Karpas-422 (cell line): ENCODE data around the gene TRIM46. TPM values are rescaled to one million over a fixed set of nuclear protein-coding genes. Genes with fewer than 3 reads are reported as not detected.
A peak's percentile ranks its signal among the peaks of the same experiment; 100 is the strongest.
"Not testable (repeated sequence)": the region's sequence is repeated elsewhere in the genome, so short reads cannot be mapped to it uniquely, and the experiment has no call there.

Experiments used
- DNase-seq: peaks from one replicate; pipeline ENCODE4 v3.0.0-alpha.2; 2015
- H2AFZ ChIP-seq: fragments of 200-600 bp; sonication (generic); 2 replicates; pipeline ENCODE4 v1.6.1; 2014; ENCODE audit warnings: antibody characterized with exemption, low read length, mixed read lengths
- H3K27ac ChIP-seq: fragments of 200-600 bp; sonication (generic); 2 replicates; pipeline ENCODE4 v1.5.1; 2014; ENCODE audit warnings: mild to moderate bottlenecking, low read length, moderate library complexity
- H3K27me3 ChIP-seq: fragments of 200-600 bp; sonication (generic); 2 replicates; pipeline ENCODE4 v1.6.1; 2014; ENCODE audit warnings: low read length, mixed read lengths
- H3K36me3 ChIP-seq: fragments of 200-600 bp; sonication (generic); 2 replicates; pipeline ENCODE4 v1.6.1; 2014; ENCODE audit warnings: low read length, mixed read lengths; ENCODE audit not compliant: insufficient read depth
- H3K4me1 ChIP-seq: fragments of 200-600 bp; sonication (generic); 2 replicates; pipeline ENCODE4 v1.6.1; 2014; ENCODE audit warnings: mild to moderate bottlenecking, low read length, mixed read lengths
- H3K4me2 ChIP-seq: fragments of 200-600 bp; sonication (generic); 2 replicates; pipeline ENCODE4 v1.6.1; 2014; ENCODE audit warnings: low read length, low read depth, mild to moderate bottlenecking; ENCODE audit not compliant: poor library complexity, severe bottlenecking
- H3K4me3 ChIP-seq: fragments of 200-600 bp; sonication (generic); 2 replicates; pipeline ENCODE4 v1.5.1; 2014; ENCODE audit warnings: mild to moderate bottlenecking, antibody characterized with exemption, low read length, mixed read lengths
- H3K79me2 ChIP-seq: fragments of 200-600 bp; sonication (generic); 2 replicates; pipeline ENCODE4 v1.6.1; 2014; ENCODE audit warnings: mild to moderate bottlenecking, low read length, mixed read lengths
- H3K9ac ChIP-seq: fragments of 200-600 bp; sonication (generic); 2 replicates; pipeline ENCODE4 v1.6.0; 2014; ENCODE audit warnings: low read length
- H3K9me2 ChIP-seq: fragments of 200-600 bp; sonication (generic), shearing (Covaris generic); replicated peaks from 2 replicates; pipeline ENCODE4 v1.6.0; 2014; ENCODE audit warnings: mild to moderate bottlenecking, low read length, moderate library complexity; ENCODE audit not compliant: insufficient read depth
- H3K9me3 ChIP-seq: fragments of 300-700, 200-600 bp; sonication (generic); 2 replicates; pipeline ENCODE4 v1.6.1; 2014; ENCODE audit warnings: low read length, mixed read lengths
- H4K20me1 ChIP-seq: fragments of 200-600 bp; sonication (generic); 2 replicates; pipeline ENCODE4 v1.6.1; 2014; ENCODE audit warnings: mild to moderate bottlenecking, antibody characterized with exemption, low read length, low read depth; ENCODE audit not compliant: insufficient read depth
- total RNA-seq: library from RNA; depleted of rRNA; stranded (reverse); fragments of >200 nt; shearing (Covaris generic); gene quantifications from 2 replicates; pipeline ENCODE4 v1.2.3, GENCODE V29; 2014; ENCODE audit warnings: low replicate concordance

TRIM46 gene
- total RNA-seq, 1 experiment from 2014 or later: 5.1 TPM

DNA sequence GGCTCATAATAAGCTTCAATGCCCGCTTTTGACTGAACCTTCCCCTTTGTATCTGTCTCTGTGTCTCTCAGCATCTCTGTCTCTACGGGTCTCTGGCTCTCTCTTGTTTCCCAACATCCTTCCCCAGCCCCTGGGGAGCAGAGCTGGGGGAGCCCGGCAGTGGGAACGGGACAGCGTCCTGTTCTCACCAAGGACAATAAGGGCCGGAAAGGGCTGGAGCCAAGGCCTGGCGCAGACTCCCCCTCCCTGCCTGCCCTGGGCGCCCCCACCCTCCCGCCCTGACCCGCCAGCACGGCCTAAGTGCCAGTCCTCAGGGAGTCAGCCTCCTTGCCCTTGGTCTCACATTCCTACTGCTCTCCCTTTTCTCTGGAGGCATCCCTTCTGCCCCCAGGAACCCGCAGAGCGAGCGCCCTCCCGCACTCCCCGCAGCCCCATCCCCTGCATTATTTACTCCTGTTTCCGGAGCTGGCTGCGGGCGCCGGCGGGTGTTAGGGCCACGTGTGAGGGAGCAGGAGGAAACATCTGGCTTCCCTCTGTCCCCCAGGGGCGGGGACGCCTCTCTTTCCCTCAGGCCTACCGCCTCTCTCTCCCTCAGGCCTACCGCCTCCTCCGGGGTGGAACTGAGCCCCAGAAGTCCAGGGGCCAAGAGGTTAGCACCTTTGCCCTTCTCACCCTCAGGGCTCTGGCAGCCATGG is 7.0 kb upstream of the TRIM46 start:
- Histone ChIP-seq H3K4me1 (peaks cover 14% of the 10 kb centered on the region), H3K27ac (no peak overlapping the region), H2AFZ (peak overlapping the region; percentile 63; the same call in 1 of the 2 replicates), H3K27me3 (no peaks in the 10 kb centered on the region), H3K9me2 (no peaks in the 10 kb centered on the region), H3K9me3 (no peaks in the 10 kb centered on the region), H3K9ac (peak overlapping the region; percentile 64), H3K4me2 (peak overlapping the region; percentile 73), H3K36me3 (peaks cover 9% of the 10 kb centered on the region; the same call in 1 of the 2 replicates), H4K20me1 (no peaks in the 10 kb centered on the region), H3K4me3 (peak overlapping the region; percentile 60; the same call in 1 of the 2 replicates), H3K79me2 (peaks cover 4% of the 10 kb centered on the region; the same call in 1 of the 2 replicates)
- peak; percentile 44 for DNase-seq

DNA sequence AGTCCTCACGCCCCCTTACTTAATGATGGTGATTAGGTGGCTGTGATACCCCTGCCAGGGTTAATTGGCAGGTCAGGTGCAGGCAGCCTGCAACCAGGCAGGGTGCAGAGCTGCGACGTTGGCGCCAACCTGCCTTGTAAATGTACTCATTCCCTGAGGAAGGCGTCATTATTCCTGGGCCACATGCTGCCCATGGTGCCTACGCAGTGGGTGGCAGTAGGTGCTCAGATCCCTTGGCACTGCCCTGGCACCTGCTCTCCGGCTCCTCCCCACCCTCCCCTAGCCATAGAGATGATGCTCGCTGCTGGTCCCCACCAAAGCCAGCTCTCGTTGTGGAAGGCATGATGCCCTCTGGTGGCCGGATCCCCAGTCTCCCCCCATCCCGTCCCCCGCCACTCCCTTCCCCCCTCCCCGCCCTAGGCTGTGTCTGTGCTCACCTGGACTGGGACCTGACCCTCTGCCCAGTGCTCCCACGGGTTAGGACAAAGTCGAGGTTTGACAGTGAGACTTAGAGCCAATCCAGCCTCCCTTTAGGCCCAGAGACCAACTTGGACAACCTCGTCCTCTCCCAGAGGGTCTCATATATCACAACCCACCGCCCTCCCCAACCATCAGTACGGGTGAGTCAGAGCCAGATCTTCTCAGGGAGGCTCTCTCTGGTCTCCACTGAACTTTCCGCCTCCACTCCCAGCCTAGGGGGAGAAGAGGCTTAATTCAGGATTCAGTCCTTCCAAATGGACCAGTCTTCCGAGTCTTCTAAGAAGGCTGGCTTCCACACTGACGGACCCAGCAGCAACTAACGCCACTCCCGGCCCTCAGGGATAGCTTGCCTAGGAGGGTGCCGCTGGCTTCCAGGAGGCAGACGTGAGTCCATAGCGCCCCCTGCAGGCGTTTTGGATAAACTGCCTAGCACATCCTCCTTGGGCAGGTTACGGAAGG is 6.2 kb upstream of the TRIM46 start:
- H3K79me2 ChIP-seq: peaks cover 12% of the 10 kb centered on the region
- DNase-seq: peak; percentile 96
- no peak overlapping the region for H3K27ac ChIP-seq
- no peaks in the 10 kb centered on the region for H3K27me3 ChIP-seq
- H4K20me1 ChIP-seq: no peaks in the 10 kb centered on the region
- H3K4me3 ChIP-seq: peak overlapping the region; percentile 63
- H3K9ac ChIP-seq: peak overlapping the region; percentile 64
- peaks cover 22% of the 10 kb centered on the region for H3K4me1 ChIP-seq
- peak overlapping the region; percentile 73 for H3K4me2 ChIP-seq
- H3K9me2 ChIP-seq: no peaks in the 10 kb centered on the region
- H3K9me3 ChIP-seq: no peaks in the 10 kb centered on the region
- H3K36me3 ChIP-seq: peaks cover 9% of the 10 kb centered on the region; the same call in 1 of the 2 replicates
- peak overlapping the region; percentile 77; the same call in 1 of the 2 replicates for H2AFZ ChIP-seq

DNA sequence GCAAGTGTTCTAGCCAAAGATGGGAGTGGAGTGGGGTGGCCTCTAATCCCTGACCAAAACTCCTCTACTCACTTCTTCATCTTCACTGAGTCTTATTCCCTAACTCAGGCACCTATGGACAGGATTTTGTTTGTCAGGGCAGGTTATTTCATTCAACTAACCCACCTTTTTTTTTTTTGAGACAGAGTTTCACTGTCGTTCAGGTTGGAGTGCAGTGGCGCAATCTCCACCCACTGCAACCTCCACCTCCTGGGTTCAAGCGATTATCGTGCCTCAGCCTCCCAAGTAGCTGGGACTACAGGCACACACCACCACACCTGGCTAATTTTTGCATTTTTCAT is 5.6 kb upstream of the TRIM46 start:
- H2AFZ ChIP-seq, H4K20me1 ChIP-seq, DNase-seq, H3K9ac ChIP-seq, H3K4me3 ChIP-seq, H3K27ac ChIP-seq, H3K27me3 ChIP-seq, H3K9me3 ChIP-seq, H3K36me3 ChIP-seq, H3K9me2 ChIP-seq: not testable (repeated sequence)
- Histone ChIP-seq H3K4me2 (peak overlapping the region; percentile 73), H3K79me2 (peaks cover 18% of the 10 kb centered on the region), H3K4me1 (peaks cover 22% of the 10 kb centered on the region)

DNA sequence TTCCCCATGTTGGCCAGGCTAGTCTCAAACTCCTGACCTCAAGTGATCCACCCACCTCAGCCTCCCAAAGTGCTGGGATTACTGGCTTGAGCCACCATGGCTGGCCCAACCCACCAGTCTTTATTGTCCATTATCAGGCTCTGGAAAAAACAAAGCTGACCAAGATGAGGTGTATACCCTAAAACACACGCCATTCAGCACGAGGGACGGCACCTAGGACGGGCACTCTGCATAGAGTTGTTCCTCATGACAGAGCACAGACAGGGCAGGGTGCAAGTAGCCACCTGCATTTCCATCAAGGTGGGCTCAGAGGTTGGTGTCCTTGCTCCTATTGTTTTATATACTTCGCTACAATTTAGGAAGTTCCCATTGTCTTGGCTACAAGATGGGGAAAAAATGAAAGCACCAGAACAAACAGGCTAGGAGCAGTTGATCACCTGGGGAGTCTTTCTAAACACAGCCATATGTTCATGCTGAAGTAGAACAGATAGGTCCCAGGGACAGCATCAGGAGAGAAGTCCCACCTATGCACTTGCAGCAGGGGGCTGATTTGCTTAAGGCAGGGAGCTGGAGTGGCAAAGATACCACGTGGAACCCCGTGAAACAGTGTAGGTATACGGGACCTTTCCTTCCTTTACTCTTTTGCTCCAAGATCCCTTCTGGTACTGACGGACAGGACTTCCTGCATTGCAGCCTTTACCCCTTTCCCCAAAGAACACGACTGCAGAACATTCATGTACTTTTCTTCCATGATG is 5.0 kb upstream of the TRIM46 start:
- no peak overlapping the region for H3K4me3 ChIP-seq
- H3K79me2 ChIP-seq: peaks cover 18% of the 10 kb centered on the region
- H3K27me3 ChIP-seq: no peaks in the 10 kb centered on the region
- H3K27ac ChIP-seq: no peak overlapping the region
- H2AFZ ChIP-seq: no peak overlapping the region
- peaks cover 9% of the 10 kb centered on the region; the same call in 1 of the 2 replicates for H3K36me3 ChIP-seq
- DNase-seq: peak; percentile 40
- no peaks in the 10 kb centered on the region for H4K20me1 ChIP-seq
- no peaks in the 10 kb centered on the region for H3K9me3 ChIP-seq
- H3K9me2 ChIP-seq: no peaks in the 10 kb centered on the region
- H3K4me1 ChIP-seq: peaks cover 27% of the 10 kb centered on the region
- H3K9ac ChIP-seq: no peak overlapping the region
- no peak overlapping the region for H3K4me2 ChIP-seq

DNA sequence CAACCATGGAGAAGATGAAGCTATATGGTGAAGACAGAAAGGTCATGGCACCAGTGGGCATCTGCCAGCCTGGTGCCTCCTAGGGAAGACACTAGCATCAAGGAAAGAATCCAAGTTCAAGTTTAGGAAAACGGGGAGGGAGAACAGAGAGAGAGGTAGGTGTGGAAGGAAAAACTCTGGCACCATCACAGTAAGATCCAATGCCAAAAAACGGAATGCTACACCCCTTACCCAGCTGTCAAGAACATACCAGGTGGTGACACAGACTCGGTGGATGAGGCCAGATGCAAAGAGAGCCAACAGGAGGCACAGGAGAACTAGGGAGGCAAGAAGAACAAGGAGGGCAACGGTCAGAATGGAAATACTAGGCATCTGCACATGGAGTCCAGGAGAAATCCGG is 4.1 kb upstream of the TRIM46 start:
- H2AFZ ChIP-seq: no peak overlapping the region
- no peaks in the 10 kb centered on the region for H3K9me3 ChIP-seq
- H3K4me1 ChIP-seq: peaks cover 33% of the 10 kb centered on the region
- H3K9ac ChIP-seq: no peak overlapping the region
- no peaks in the 10 kb centered on the region for H4K20me1 ChIP-seq
- no peaks in the 10 kb centered on the region for H3K9me2 ChIP-seq
- H3K79me2 ChIP-seq: peaks cover 24% of the 10 kb centered on the region
- peaks cover 9% of the 10 kb centered on the region; the same call in 1 of the 2 replicates for H3K36me3 ChIP-seq
- H3K4me3 ChIP-seq: no peak overlapping the region
- H3K27me3 ChIP-seq: no peaks in the 10 kb centered on the region
- no peak overlapping the region for H3K4me2 ChIP-seq
- DNase-seq: peak; percentile 41
- H3K27ac ChIP-seq: no peak overlapping the region

DNA sequence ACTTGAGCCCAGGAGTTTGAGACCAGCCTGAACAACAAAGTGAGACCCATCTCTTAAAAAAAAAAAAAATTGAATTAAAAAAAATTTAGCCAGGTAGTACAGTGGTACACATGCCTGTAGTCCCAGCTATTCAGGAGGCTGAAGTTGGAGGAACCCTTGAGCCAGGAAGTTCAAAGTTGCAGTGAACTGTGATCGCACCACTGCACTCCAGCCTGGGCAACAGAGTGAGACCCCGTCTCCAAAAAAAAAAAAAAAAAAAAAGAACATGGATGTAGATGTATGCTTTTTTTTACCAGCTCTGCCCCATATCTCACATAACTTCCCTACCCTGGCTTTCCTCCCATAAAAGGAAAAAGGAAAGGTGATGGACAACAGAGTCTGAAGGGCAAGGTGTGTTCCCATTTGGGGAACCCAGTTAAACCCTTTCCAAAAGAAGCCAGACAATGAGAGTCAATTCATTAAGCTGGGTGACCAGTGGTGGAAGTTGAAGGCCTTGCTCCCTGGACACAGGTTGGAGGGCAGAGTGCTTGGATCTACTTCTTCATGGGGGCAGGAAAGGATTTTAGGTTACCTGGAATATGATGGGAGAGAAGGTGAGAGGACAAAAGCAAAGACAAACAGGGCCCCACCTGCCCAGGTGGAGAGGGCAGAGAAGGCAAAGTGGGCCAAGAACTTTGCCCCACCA is 3.4 kb upstream of the TRIM46 start:
- H3K9me2 ChIP-seq: no peaks in the 10 kb centered on the region
- H3K4me1 ChIP-seq: peaks cover 40% of the 10 kb centered on the region
- H3K4me2 ChIP-seq: no peak overlapping the region
- H3K9ac ChIP-seq: no peak overlapping the region
- peak; percentile 36 for DNase-seq
- H3K79me2 ChIP-seq: peaks cover 24% of the 10 kb centered on the region
- no peaks in the 10 kb centered on the region for H3K9me3 ChIP-seq
- H3K27ac ChIP-seq: no peak overlapping the region
- H2AFZ ChIP-seq: no peak overlapping the region
- H3K4me3 ChIP-seq: no peak overlapping the region
- H3K36me3 ChIP-seq: peaks cover 9% of the 10 kb centered on the region; the same call in 1 of the 2 replicates
- H3K27me3 ChIP-seq: no peaks in the 10 kb centered on the region
- no peaks in the 10 kb centered on the region for H4K20me1 ChIP-seq

DNA sequence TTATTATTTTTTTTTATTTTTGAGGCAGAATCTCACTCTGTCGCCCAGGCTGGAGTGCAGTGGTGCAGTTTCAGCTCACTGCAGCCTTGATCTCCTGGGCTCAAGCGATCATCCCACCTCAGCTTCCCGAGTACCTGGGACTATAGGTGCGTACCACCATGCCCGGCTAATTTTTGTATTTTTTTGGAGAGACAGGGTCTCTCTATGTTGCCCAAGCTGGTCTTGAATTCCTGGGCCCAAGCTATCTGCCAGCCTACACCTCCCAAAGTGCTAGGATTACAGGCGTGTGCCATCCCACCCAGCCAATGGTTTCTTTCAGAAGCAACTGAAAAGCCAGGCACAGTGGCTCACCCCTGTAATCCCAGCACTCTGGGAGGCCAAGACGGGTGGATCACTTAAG is 2.8 kb upstream of the TRIM46 start:
- no peak for DNase-seq
- H4K20me1 ChIP-seq: no peaks in the 10 kb centered on the region
- no peak overlapping the region for H2AFZ ChIP-seq
- H3K9ac ChIP-seq: no peak overlapping the region
- no peaks in the 10 kb centered on the region for H3K9me3 ChIP-seq
- no peak overlapping the region for H3K4me3 ChIP-seq
- H3K4me1 ChIP-seq: peaks cover 46% of the 10 kb centered on the region
- peaks cover 24% of the 10 kb centered on the region for H3K79me2 ChIP-seq
- H3K27ac ChIP-seq: no peak overlapping the region
- H3K9me2 ChIP-seq: no peaks in the 10 kb centered on the region
- peaks cover 9% of the 10 kb centered on the region; the same call in 1 of the 2 replicates for H3K36me3 ChIP-seq
- H3K4me2 ChIP-seq: no peak overlapping the region
- H3K27me3 ChIP-seq: no peaks in the 10 kb centered on the region
